ENCODE results near the gene CFAP77. TPM values are rescaled to one million over a fixed set of nuclear protein-coding genes. Genes with fewer than 3 reads are reported as not detected.

The CFAP77 gene
- total RNA-seq, 1 experiment from 2014 or later = not detected

- DNase-seq (ENCODE audit: low read depth) = no peak
These were observed 184.4 kb downstream of the CFAP77 start for GRCh38 chr9:132594412-132594811.

- DNase-seq (ENCODE audit: low read depth) = no peak
These were observed 185.3 kb downstream of the CFAP77 start for GRCh38 chr9:132595319-132595718.

- peak; percentile 29 for DNase-seq (ENCODE audit: low read depth)
These were observed 186.2 kb downstream of the CFAP77 start for GRCh38 chr9:132596200-132596599.

GRCh38 chr9:132597073-132597775 lies 187.2 kb downstream of the CFAP77 start:
- DNase-seq (ENCODE audit: low read depth) = peak; percentile 88

GRCh38 chr9:132600326-132600984 lies 190.4 kb downstream of the CFAP77 start:
- DNase-seq (ENCODE audit: low read depth) = no peak

- no peak for DNase-seq (ENCODE audit: low read depth)
These were observed 192.2 kb downstream of the CFAP77 start for GRCh38 chr9:132602207-132602606.

GRCh38 chr9:132605387-132605786 lies 195.4 kb downstream of the CFAP77 start:
- no peak for DNase-seq (ENCODE audit: low read depth)

GRCh38 chr9:132606066-132606465 lies 196.1 kb downstream of the CFAP77 start:
- DNase-seq (ENCODE audit: low read depth) = no peak

GRCh38 chr9:132609184-132609583 lies 199.2 kb downstream of the CFAP77 start:
- no peak for DNase-seq (ENCODE audit: low read depth)

GRCh38 chr9:132609829-132610228 lies 199.8 kb downstream of the CFAP77 start:
- DNase-seq (ENCODE audit: low read depth) = peak; percentile 87

- no peak for DNase-seq (ENCODE audit: low read depth)
These were observed 200.7 kb downstream of the CFAP77 start for GRCh38 chr9:132610661-132611060.

GRCh38 chr9:132614324-132614723 lies 204.3 kb downstream of the CFAP77 start:
- DNase-seq (ENCODE audit: low read depth) = no peak

GRCh38 chr9:132615774-132616173 lies 205.8 kb downstream of the CFAP77 start:
- no peak for DNase-seq (ENCODE audit: low read depth)

- no peak for DNase-seq (ENCODE audit: low read depth)
These were observed 206.7 kb downstream of the CFAP77 start for GRCh38 chr9:132616725-132617124.

GRCh38 chr9:132622159-132622558 lies 212.1 kb downstream of the CFAP77 start:
- peak; percentile 17 for DNase-seq (ENCODE audit: low read depth)

Other genes starting within 250 kb of the CFAP77 start
- gene NTNG2, start 248.2 kb upstream of the CFAP77 start, total RNA-seq (2014; rRNA removed; shearing (Covaris generic)) = 1.9 and 2.6 TPM in 2 replicates
- 30.4 and 37.1 TPM in 2 replicates for gene SETX, start 55.2 kb upstream of the CFAP77 start, total RNA-seq (2014; rRNA removed; shearing (Covaris generic))
- 40.8 and 41.7 TPM in 2 replicates for gene TTF1, start 3.4 kb upstream of the CFAP77 start, total RNA-seq (2014; rRNA removed; shearing (Covaris generic))
- not detected in 2 replicates for gene BARHL1, start 172.4 kb downstream of the CFAP77 start, total RNA-seq (2014; rRNA removed; shearing (Covaris generic))